BE2C (cell line): Measurements from ENCODE around the gene FMN2.

Experiments
- DNase-seq: peaks from one replicate; pipeline ENCODE4 v3.0.0-alpha.2; 2020
- H3K27me3 ChIP-seq: fragments of 250-450 bp; sonication (Bioruptor Pico); 2 replicates; pipeline ENCODE4 v1.5.1; 2020; ENCODE audit warnings: mild to moderate bottlenecking
- H3K36me3 ChIP-seq: fragments of 250-450 bp; sonication (Bioruptor Pico); 2 replicates; pipeline ENCODE4 v1.5.1; 2020; ENCODE audit warnings: mild to moderate bottlenecking
- H3K4me1 ChIP-seq: fragments of 250-450 bp; sonication (Bioruptor Pico); 2 replicates; pipeline ENCODE4 v1.5.1; 2020
- H3K4me3 ChIP-seq: 2 replicates; pipeline ENCODE4 v1.5.1; 2011; ENCODE audit warnings: low read depth, low read length
- H3K9me3 ChIP-seq: fragments of 250-450 bp; sonication (Bioruptor Pico); 2 replicates; pipeline ENCODE4 v1.5.1; 2020
- TF ChIP-seq, protein P1 (sequence below): IDR thresholded peaks from 2 replicates; pipeline ENCODE4 v1.5.1; 2012; ENCODE audit warnings: mild to moderate bottlenecking, low read depth, low read length

Gene FMN2

DNA sequence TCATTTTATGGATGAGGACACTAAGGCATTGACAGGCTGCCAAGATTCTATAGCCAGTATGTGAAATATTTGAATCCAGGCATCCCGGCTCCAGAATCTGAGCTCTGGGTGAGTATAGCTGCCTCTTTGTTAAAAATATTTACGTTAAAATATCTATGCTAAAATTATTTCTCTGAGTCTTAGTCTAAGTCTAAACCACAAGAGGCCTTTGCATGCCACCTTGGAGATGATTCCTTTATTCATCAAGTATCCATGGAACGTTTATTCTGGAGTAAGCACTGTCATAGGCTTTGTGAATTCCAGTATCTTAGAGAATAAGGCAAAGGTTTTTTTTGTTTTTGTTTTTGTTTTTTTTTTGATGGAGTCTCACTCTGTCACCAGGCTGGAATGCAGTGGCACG is 403.9 kb downstream of the FMN2 start:
- Histone ChIP-seq H3K27me3 (no peaks in the 10 kb centered on the region), H3K4me3 (no peak overlapping the region), H3K4me1 (no peaks in the 10 kb centered on the region; the same call in none of the 2 replicates), H3K36me3 (no peaks in the 10 kb centered on the region), H3K9me3 (no peaks in the 10 kb centered on the region)
- no peak for DNase-seq
- TF ChIP-seq, protein P1, sequence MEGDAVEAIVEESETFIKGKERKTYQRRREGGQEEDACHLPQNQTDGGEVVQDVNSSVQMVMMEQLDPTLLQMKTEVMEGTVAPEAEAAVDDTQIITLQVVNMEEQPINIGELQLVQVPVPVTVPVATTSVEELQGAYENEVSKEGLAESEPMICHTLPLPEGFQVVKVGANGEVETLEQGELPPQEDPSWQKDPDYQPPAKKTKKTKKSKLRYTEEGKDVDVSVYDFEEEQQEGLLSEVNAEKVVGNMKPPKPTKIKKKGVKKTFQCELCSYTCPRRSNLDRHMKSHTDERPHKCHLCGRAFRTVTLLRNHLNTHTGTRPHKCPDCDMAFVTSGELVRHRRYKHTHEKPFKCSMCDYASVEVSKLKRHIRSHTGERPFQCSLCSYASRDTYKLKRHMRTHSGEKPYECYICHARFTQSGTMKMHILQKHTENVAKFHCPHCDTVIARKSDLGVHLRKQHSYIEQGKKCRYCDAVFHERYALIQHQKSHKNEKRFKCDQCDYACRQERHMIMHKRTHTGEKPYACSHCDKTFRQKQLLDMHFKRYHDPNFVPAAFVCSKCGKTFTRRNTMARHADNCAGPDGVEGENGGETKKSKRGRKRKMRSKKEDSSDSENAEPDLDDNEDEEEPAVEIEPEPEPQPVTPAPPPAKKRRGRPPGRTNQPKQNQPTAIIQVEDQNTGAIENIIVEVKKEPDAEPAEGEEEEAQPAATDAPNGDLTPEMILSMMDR = no peak

DNA sequence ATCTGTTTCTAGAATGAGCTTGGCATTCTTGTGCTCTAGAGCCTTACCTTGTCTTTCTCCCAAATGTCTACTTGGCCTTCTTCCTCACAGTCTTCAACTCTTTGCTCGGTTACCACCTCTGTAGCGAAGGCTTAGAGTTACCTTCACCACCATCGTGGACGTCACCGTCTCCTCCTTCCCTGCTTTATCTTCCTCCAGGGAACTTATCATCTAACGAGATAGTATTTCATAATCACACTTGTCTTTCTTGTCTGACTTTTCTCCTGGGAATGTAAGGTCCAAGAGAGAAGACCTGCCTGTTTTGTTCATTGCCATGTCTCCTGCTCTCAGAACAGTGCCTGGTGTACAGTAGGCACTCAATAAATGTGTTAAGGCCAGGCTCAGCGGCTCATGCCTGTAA is 404.7 kb downstream of the FMN2 start:
- H3K36me3 ChIP-seq = no peaks in the 10 kb centered on the region
- H3K4me1 ChIP-seq = peaks cover 2% of the 10 kb centered on the region
- no peak for DNase-seq
- no peak overlapping the region for H3K4me3 ChIP-seq
- no peaks in the 10 kb centered on the region for H3K27me3 ChIP-seq
- H3K9me3 ChIP-seq = no peaks in the 10 kb centered on the region
- TF ChIP-seq, protein P1 = no peak

DNA sequence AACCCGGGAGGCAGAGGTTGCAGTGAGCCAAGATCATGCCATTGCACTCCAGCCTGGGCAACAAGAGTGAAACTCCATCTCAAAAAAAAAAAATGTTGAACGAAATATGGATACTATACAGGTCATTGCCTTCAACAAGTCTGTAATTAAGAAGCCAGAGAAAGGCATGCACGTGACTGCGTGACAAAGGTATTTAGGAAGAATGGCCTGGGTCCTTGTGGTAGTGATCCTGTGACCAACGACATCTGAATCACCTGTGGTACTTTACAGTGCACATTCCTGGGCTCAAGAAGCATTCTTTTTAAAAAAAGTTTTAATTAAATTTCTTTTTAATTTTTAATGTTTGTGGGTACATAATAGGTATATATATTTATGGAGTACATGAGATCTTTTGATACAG is 405.3 kb downstream of the FMN2 start:
- H3K9me3 ChIP-seq = no peaks in the 10 kb centered on the region
- H3K36me3 ChIP-seq = no peaks in the 10 kb centered on the region
- no peak for DNase-seq
- H3K4me3 ChIP-seq = no peak overlapping the region
- no peaks in the 10 kb centered on the region for H3K27me3 ChIP-seq
- peaks cover 2% of the 10 kb centered on the region for H3K4me1 ChIP-seq
- TF ChIP-seq, protein P1 = no peak

DNA sequence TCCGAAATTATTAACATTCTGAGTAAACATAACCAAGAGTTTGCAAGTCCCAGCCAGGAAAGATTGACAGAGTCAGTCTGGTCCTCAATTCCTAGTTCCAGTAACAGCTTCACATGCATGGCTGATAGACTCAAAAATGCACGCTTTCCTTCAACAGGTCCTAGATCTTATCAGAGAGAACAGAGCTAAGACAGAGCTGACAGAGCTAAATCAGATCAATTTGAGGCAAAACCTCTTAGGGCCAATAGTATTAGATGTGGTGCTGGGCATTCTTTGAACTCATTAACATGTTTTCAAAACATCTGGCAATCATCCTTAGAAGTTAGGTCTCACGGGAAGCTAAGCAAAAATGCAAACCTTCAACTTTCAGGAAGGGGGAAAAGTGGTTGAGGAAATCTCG is 406.2 kb downstream of the FMN2 start:
- Histone ChIP-seq H3K36me3 (no peaks in the 10 kb centered on the region), H3K4me3 (no peak overlapping the region), H3K4me1 (peaks cover 2% of the 10 kb centered on the region), H3K27me3 (no peaks in the 10 kb centered on the region), H3K9me3 (no peaks in the 10 kb centered on the region)
- TF ChIP-seq, protein P1 = no peak
- DNase-seq = no peak

DNA sequence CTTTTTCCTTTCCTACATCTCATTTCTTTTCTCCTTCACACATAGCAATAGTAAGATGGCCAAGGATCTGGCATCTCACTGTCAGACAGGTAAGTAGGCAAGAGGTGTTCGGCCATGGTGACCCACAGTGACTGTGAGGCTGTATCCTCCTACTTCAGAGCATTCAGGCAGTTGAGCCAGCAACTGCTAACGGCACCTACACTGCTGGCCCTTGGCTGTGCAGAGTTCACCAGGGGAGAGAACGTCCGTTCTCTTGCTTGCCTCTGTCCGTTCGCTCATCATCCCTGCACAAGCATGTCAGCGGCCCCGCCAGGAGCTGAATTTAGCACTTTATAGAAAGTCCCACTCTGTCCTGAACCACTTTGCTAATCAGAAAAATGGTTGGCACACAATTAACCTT is 406.7 kb downstream of the FMN2 start:
- TF ChIP-seq, protein P1 = no peak
- Histone ChIP-seq H3K27me3 (no peaks in the 10 kb centered on the region), H3K4me1 (peaks cover 2% of the 10 kb centered on the region), H3K36me3 (no peaks in the 10 kb centered on the region), H3K4me3 (no peak overlapping the region), H3K9me3 (no peaks in the 10 kb centered on the region)
- no peak for DNase-seq

DNA sequence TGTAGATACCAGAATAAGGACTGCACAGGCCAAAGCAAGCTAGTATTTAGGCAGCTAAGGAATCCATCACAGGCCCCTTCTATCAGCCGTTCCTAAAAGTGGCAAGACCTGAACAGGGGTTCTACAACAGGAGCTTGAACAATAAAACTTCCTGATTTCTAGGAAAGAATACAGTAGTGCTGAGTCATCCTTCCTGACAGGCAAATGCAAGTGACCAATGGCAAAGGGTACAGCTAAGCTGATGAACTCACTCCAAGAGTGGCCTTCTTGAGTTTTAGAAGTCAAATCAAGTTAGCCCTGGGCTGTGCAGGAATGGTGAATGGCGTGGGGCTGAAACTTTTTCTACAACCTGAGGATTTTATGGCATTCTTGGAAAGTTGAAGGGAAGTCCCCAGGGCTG is 407.3 kb downstream of the FMN2 start:
- no peak for DNase-seq
- Histone ChIP-seq H3K4me1 (peaks cover 2% of the 10 kb centered on the region), H3K9me3 (no peaks in the 10 kb centered on the region), H3K27me3 (no peaks in the 10 kb centered on the region), H3K36me3 (no peaks in the 10 kb centered on the region), H3K4me3 (no peak overlapping the region)
- TF ChIP-seq, protein P1 = no peak
